ENCODE data around the gene ANGPTL4. TPM values are rescaled to one million over a fixed set of nuclear protein-coding genes. Genes with fewer than 3 reads are reported as not detected.

The ANGPTL4 gene
- total and polyA plus RNA-seq, 2 of the 13 experiments (the other 11 are each of a cell fraction or from before 2014, with no cell fraction given) = 0.80 to 21.7 TPM

DNA sequence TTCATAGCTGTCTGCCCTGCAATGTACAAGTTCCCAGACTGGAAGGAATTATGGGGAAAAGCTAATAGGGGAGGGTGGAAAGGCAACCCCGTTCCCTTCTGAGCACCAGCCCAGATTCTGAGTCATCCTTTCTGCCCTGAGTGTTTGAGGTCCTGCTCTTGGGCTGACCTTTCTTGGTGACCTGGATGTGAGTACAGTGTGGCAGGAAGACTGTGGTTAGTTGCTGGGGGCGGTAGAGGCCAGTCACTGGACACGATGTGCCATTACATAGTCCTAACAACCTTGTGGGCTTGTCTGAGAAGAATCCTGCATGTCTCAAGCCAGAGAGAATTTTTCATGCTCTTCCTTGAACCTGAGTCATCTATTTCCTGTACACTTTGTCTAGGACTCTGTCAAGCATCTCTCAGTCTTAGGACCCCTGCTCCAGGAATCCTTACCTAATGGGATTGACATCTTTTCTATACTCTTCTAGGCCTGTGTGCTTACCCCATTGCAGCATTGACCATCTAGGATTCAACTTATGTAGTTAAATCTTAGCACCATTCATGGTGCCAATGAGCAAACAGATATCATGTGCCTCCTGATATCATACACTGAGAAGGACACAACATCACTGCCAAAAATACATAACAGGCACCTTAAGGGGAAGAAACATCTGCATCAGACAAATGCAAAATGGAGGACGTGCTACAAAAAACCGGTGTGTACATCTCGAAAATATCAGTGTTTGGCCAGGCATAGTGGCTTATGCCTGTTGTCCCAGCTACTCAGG is 8.1 kb upstream of the ANGPTL4 start (continued):
- TF ChIP-seq SCMH1 (CRISPR knock-in tag; IDR thresholded peaks at IDR 0.05; ENCODE audit: borderline replicate concordance) = no peak
- TF ChIP-seq ZNF614 (CRISPR knock-in tag; IDR thresholded peaks at IDR 0.05; ENCODE audit: borderline replicate concordance) = 0 out of 2 replicates have a peak, but pooled peaks have one; percentile 28
- no peak for TF ChIP-seq PAX8 (CRISPR knock-in tag; IDR thresholded peaks at IDR 0.05; ENCODE audit: borderline replicate concordance)
- TF ChIP-seq ZNF761 (CRISPR knock-in tag; conservative IDR thresholded peaks at IDR 0.05) = no peak
- TF ChIP-seq ATRX (CRISPR knock-in tag; IDR thresholded peaks at IDR 0.05; ENCODE audit: borderline replicate concordance) = no peak
- TF ChIP-seq KDM6A (CRISPR knock-in tag; IDR thresholded peaks at IDR 0.05; ENCODE audit: low read depth) = no peak
- TF ChIP-seq, protein P1, sequence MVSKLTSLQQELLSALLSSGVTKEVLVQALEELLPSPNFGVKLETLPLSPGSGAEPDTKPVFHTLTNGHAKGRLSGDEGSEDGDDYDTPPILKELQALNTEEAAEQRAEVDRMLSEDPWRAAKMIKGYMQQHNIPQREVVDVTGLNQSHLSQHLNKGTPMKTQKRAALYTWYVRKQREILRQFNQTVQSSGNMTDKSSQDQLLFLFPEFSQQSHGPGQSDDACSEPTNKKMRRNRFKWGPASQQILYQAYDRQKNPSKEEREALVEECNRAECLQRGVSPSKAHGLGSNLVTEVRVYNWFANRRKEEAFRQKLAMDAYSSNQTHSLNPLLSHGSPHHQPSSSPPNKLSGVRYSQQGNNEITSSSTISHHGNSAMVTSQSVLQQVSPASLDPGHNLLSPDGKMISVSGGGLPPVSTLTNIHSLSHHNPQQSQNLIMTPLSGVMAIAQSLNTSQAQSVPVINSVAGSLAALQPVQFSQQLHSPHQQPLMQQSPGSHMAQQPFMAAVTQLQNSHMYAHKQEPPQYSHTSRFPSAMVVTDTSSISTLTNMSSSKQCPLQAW (CRISPR knock-in tag; IDR thresholded peaks at IDR 0.05) = 0 out of 2 replicates have a peak, but pooled peaks have one; percentile 59
- TF ChIP-seq SOX6 (IDR thresholded peaks at IDR 0.05) = no peak
- TF ChIP-seq SOX6 (CRISPR knock-in tag; IDR thresholded peaks at IDR 0.05) = peak; percentile 69
- no peak for TF ChIP-seq ZNF317 (CRISPR knock-in tag; IDR thresholded peaks at IDR 0.05)
- no peak for TF ChIP-seq SNAPC2 (CRISPR knock-in tag; IDR thresholded peaks at IDR 0.05)
- TF ChIP-seq, protein P2, sequence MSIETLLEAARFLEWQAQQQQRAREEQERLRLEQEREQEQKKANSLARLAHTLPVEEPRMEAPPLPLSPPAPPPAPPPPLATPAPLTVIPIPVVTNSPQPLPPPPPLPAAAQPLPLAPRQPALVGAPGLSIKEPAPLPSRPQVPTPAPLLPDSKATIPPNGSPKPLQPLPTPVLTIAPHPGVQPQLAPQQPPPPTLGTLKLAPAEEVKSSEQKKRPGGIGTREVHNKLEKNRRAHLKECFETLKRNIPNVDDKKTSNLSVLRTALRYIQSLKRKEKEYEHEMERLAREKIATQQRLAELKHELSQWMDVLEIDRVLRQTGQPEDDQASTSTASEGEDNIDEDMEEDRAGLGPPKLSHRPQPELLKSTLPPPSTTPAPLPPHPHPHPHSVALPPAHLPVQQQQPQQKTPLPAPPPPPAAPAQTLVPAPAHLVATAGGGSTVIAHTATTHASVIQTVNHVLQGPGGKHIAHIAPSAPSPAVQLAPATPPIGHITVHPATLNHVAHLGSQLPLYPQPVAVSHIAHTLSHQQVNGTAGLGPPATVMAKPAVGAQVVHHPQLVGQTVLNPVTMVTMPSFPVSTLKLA (IDR thresholded peaks at IDR 0.05) = no peak
- TF ChIP-seq FOSL1 (CRISPR knock-in tag; IDR thresholded peaks at IDR 0.05; ENCODE audit: borderline replicate concordance) = no peak; the same call in 1 of the 2 replicates
- no peak for TF ChIP-seq ZNF12 (CRISPR knock-in tag; IDR thresholded peaks at IDR 0.05)
- no peak for TF ChIP-seq SMARCC2 (IDR thresholded peaks at IDR 0.05)
- TF ChIP-seq, protein P3, sequence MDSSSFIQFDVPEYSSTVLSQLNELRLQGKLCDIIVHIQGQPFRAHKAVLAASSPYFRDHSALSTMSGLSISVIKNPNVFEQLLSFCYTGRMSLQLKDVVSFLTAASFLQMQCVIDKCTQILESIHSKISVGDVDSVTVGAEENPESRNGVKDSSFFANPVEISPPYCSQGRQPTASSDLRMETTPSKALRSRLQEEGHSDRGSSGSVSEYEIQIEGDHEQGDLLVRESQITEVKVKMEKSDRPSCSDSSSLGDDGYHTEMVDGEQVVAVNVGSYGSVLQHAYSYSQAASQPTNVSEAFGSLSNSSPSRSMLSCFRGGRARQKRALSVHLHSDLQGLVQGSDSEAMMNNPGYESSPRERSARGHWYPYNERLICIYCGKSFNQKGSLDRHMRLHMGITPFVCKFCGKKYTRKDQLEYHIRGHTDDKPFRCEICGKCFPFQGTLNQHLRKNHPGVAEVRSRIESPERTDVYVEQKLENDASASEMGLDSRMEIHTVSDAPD (CRISPR knock-in tag; IDR thresholded peaks at IDR 0.05) = 0 out of 2 replicates have a peak, but pooled peaks have one; percentile 39
- no peak for TF ChIP-seq GABPA (IDR thresholded peaks at IDR 0.05; ENCODE audit: low read depth, low read length)
- TF ChIP-seq GABPA (CRISPR knock-in tag; IDR thresholded peaks at IDR 0.05; ENCODE audit: low read depth) = peak; percentile 48
- TF ChIP-seq ARNT (IDR thresholded peaks at IDR 0.05) = no peak
- TF ChIP-seq, protein P4, sequence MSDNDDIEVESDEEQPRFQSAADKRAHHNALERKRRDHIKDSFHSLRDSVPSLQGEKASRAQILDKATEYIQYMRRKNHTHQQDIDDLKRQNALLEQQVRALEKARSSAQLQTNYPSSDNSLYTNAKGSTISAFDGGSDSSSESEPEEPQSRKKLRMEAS (IDR thresholded peaks at IDR 0.05) = 0 out of 2 replicates have a peak, but pooled peaks have one; percentile 25
- no peak for TF ChIP-seq PRPF4 (IDR thresholded peaks at IDR 0.05; ENCODE audit: low read depth, low read length, poor library complexity, severe bottlenecking)
- 0 out of 2 replicates have a peak, but pooled peaks have one; percentile 45 for TF ChIP-seq CBFB (CRISPR knock-in tag; IDR thresholded peaks at IDR 0.05)
- TF ChIP-seq ZFP1 (CRISPR knock-in tag; IDR thresholded peaks at IDR 0.05) = no peak
- TF ChIP-seq ZNF672 (CRISPR knock-in tag; IDR thresholded peaks at IDR 0.05) = no peak
- TF ChIP-seq TBX2 (CRISPR knock-in tag; IDR thresholded peaks at IDR 0.05; ENCODE audit: borderline replicate concordance) = peak; percentile 57; the same call in 1 of the 2 replicates
- TF ChIP-seq ZNF747 (CRISPR knock-in tag; IDR thresholded peaks at IDR 0.05; ENCODE audit: borderline replicate concordance) = no peak
- TF ChIP-seq FOSL2 (CRISPR knock-in tag; IDR thresholded peaks at IDR 0.05) = peak; percentile 97
- TF ChIP-seq ZKSCAN8 (CRISPR knock-in tag; IDR thresholded peaks at IDR 0.05; ENCODE audit: borderline replicate concordance) = 0 out of 2 replicates have a peak, but pooled peaks have one; percentile 32
- TF ChIP-seq PRMT3 (CRISPR knock-in tag; IDR thresholded peaks at IDR 0.05; ENCODE audit: borderline replicate concordance, low read depth) = no peak
